CD1c-positive myeloid dendritic cell (primary cell): ENCODE measurements around the gene AXIN1.
"Not testable (repeated sequence)": the region's sequence is repeated elsewhere in the genome, so short reads cannot be mapped to it uniquely, and the experiment has no call there.

ENCODE experiments used
- DNase-seq: peaks from one replicate; pipeline ENCODE4 v3.0.0-alpha.2; 2016; ENCODE audit errors: extremely low spot score

Gene AXIN1

DNA sequence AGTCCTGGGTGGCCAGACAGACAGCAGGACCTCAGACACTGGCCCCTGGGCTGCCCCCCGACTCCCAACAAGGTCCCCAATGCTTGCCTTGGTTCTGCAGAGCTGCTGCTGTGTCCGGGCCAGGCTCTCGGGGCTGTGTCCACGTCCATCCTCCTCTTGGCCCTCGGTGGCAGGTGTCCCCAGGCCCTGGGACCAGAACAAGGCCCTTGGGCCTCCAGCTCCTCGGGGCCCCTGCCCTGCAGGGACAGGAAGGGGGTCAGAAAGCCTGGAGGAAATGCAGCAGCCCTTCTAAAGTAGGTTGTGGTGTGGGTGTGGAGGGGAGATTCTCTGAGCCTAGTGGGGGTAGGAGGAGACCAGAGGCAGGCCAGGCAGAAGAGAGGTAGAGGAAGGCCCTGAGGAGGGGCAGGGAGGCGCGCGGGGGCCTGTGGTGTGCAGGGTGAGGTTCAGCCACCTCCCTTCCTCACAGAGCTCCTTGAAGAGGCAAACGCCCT, 2.5 kb upstream of the AXIN1 start:
- no peak for DNase-seq

DNA sequence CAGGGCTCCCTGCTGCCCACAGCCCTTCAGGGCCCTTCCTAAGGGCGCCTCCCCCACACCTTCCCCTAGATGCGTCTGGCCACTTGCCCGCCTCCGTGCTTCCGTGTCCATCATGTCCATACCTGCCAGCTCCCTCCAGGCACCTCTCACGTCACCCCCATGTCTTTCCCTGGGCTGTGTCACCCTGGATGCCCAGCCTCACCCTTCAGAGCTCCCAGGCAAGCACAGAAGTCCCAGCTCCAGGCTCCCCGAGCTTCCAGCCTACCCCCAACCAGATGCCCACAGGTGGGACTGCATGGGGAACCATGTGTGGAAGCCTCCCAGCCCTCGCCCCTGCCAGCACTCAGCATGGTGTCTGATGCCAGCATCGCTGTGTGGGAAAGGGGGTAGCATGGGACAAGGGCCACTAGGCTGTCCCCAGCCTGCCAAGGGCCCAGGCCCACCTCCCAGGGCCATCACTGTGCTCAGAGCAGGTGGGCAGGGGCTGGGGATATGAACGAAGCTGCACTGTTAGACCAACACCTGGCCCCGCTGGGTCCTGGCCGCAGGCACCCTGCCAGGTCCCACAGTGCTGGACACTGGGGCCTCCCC, 1.9 kb upstream of the AXIN1 start:
- no peak for DNase-seq

DNA sequence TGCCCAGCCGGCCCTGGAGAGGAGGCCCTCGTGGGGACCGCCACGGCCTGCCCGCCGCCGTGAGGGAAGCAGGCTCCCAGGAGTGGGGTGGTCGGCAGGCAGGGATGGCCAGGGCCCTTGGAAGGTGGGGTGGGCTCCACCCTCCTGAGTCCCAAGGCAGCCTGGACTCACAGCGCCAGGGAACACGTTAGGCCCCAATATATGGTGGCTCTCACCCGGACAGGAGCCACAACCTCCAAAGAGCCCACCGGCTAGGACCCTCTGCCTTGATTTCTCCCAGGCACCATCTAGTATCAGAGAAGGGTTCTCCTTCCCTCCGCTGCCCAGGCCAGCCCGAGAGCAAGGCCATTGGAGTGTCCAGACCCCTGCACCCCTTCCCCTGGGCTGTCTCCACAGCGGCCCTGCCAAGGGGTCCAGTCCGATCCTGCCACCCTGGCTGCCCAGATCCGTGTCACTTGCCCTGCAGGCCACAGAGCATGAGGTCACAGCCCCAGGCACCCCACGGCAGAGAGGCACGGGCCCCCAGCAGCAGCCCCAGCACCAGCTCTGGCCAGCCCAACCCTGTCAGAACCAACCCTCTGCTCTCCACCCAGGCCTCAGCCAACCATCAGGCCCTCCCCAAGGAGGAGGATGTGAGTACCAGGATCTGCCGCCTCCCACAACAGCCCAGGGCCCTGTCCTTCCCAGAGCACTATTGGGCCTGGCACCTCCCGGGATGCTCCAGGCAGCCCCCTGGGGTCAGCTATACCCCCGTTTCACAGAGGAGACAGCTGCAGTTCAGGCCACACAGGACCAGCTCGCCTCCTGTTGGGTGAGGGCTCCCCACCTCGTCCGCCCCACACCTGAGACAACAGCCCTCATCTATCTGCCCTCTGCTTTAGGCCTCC, 1.1 kb upstream of the AXIN1 start:
- no peak for DNase-seq

DNA sequence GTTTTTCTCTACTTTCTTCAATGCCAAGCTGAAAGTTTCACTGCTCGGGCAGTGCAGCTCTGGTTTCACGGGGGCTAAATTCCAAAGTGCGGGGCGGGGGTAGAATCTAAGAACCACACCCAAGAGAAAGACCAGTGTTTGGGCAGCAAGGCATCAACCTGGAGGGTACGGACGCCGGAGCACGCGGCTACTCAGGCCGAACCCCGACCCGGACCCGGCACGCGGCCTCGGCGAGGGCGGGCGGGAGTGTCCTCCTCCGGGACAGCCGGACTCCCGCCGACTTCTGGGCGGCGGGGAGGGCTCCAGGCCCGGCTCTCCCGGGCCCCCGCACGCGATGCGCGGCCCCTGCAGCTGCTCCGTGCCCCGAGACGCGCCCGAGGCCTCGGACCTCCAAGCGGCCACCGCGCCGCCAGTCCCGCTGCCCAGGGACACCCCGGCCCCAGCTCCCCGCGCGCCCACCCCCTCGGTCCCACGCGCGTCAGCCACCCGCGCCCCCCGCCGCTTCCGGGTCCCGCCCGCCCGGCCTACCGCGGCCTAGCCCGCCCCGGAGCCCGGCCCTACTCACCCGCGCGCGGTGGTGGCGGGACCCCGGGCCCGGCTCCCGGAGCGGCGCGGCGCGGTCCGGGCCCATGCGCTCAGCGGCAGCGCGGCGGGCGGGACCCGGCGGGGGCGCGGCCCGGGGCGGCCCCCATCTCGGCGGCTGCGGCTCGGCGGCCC, 561 bp downstream of the AXIN1 start:
- DNase-seq: peak; percentile 47

DNA sequence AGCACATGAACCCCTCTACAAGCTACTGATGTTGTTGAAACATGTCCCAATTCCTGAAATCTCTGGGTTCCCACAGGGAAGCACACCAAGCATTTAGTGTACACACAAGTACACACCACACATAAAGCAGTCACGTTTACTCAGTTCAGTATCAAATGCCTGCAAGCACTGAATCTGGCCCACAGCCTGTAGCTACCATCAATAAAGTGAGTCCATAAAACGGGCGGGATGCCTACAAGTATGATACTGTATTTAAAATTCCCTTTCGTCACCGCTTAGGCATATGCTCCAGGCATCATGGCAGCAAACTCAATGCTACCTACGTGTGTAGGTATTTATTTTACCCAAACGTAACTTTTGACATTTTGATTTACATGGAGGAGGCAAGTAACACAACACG, 2.3 kb downstream of the AXIN1 start:
- DNase-seq: no peak

DNA sequence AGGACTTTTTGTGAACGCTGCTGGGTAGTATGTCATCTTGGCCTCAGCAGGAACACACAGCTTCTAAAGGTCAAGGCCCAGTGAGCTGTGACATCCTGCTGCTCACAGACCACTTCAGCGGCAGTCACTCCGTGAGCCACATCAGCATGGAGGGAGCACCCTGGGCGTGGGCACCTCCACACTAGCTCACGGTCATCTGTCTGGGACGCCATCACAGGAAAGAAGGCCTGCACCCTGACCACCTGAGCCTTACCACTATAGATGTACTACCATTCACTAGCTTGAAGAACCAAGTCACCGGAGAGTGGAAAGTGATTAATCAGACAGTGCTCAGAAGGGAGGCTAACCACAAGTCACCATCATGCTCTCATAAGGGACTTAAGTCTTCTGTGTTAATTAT, 3.3 kb downstream of the AXIN1 start:
- DNase-seq: no peak

DNA sequence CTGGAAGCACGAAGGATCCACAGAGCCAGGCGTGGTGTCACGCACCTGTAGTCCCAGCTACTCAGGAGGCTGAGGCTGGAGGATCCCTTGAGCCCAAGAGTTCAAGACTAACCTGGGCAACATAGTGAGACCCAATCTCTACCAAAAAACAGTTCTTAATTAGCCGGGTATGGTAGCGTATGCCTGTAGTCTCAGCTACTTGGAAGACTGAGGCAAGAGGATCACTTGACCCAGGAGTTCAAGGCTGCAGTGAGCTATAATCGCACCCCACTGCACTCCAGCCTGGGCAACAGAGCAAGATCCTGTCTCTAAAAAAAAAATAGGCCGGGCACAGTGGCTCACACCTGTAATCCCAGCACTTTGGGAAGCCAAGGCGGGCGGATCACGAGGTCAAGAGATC, 4.0 kb downstream of the AXIN1 start:
- not testable (repeated sequence) for DNase-seq

DNA sequence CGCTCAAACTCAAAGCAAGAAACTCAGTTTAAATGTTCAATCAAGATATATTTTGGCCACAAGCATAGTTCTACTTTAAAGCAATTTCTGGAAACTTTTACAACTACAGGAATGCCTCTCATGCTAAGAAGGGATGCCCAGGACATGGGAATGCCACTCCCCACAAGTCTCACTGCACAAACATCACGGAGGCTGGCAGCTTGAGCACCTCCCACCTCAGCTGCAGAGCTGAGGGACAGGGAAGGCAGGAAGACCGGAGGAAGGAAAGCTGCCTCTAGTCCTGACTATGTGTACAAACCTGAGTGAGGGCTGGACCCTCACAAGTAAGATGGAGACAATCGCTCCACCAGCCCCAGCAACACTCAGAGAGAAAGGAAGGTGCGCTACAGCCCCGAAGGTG, 5.3 kb downstream of the AXIN1 start:
- no peak for DNase-seq

DNA sequence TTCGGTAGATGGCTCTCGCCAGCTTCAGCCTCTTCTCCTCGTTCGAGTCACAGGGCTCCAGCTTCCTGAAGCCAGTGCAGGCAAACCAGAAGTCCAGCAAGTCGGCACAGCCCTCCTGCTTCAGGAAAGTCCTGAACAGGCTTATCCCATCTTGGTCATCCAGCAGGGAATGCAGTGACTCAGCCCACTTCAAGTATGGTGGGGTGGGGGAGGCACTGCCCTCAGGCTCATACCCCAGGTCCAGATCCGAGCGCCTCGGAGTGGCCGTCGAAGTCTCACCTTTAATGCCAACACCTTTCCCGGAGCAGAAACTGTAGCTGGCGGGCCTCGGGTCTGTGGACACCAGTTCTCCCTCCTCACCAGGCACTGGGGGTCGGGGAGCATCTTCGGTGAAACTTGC, 5.9 kb downstream of the AXIN1 start:
- DNase-seq: no peak

DNA sequence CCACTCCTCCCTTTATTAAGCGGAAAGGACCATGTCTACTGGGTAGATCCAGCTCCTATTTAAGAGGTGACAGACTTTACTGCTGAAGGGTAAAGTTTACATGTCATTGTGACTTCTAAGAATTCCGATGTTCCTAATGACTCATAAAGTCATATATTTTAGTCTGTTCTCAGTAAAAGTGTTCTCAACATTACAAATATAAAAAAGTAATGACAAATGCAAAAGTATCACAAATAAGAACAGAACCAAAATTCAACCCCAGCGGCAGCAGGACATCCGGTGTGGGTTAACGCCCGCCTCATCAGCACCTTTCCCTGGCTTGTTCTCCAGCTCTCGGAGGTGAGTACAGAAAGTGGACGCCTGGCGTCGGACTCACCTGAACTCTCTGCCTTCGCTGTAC, 6.8 kb downstream of the AXIN1 start:
- DNase-seq: no peak

DNA sequence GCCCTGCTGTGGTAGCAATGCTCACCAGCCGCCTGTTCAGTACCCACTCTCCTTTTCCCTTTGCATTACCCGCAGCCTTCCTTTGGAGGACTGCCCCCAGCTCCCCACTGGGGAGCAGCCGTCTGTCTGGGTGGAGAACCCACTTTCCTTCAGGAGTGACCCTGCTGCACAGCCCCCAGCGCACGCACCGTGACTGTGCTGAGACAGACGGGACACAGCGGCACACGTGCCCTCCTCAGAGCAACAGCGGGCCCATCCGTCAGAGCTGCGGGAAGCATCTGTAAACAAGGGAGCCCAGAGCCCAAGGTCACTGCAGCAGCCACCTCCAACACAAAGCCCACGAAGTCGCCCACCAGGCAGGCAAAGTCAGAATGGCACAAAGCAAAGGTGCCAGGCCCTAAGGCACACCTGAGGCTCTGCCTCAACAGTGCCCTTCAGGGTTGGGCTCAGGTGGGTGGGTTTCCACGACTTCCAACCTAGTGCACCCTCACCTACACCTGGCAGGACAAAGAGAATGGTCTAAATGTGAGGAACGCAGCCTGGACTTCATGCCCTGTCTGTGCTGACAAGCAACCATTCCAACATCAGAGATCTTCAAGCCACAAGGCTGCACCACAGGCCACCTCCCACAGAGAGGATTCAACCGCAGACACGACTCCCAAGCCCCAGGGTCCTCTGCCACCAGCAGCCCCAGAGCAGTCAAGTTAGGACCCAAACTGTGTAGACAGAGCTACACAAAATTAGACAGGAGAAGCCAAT, 9.9 kb downstream of the AXIN1 start:
- no peak for DNase-seq

DNA sequence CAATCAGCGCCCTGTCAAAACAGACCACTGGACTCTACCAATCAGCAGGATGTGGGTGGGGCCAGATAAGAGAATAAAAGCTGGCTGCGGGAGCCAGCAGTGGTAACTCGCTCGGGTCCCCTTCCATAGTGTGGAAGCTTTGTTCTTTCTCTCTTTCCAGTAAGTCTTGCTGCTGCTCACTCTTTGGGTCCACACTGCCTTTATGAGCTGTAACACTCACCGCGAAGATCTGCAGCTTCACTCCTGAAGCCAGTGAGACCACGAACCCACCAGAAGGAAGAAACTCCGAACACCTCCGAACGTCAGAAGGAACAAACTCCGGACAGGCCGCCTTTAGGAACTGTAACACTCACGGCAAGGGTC, 10.6 kb downstream of the AXIN1 start:
- not testable (repeated sequence) for DNase-seq

DNA sequence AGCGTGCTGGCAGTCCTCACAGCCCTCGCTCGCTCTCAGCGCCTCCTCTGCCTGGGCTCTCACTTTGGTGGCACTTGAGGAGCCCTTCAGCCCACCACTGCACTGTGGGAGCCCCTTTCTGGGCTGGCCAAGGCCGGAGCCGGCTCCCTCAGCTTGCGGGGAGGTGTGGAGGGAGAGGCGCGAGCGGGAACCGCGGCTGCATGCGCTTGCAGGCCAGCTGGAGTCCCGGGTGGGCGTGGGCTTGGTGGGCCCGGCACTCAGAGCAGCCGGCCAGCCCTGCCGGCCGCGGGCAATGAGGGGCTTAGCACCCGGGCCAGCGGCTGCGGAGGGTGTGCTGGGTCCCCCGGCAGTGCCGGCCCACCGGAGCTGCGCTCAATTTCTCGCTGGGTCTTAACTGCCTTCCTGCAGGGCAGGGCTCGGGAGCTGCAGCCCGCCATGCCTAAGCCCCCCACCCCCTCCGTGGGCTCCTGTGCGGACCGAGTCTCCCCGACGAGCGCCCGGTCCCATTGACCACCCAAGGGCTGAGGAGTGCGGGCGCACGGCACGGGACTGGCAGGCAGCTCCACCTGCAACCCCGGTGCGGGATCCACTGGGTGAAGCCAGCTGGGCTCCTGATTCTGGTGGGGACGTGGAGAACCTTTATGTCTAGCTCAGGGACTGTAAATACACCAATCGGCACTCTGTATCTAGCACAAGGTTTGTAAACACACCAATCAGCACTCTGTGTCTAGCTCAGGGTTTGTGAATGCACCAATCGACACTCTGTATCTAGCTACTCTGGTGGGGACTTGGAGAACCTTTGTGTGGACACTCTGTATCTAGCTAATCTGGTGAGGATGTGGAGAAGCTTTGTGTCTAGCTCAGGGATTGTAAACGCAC, 11.2 kb downstream of the AXIN1 start:
- DNase-seq: not testable (repeated sequence)

DNA sequence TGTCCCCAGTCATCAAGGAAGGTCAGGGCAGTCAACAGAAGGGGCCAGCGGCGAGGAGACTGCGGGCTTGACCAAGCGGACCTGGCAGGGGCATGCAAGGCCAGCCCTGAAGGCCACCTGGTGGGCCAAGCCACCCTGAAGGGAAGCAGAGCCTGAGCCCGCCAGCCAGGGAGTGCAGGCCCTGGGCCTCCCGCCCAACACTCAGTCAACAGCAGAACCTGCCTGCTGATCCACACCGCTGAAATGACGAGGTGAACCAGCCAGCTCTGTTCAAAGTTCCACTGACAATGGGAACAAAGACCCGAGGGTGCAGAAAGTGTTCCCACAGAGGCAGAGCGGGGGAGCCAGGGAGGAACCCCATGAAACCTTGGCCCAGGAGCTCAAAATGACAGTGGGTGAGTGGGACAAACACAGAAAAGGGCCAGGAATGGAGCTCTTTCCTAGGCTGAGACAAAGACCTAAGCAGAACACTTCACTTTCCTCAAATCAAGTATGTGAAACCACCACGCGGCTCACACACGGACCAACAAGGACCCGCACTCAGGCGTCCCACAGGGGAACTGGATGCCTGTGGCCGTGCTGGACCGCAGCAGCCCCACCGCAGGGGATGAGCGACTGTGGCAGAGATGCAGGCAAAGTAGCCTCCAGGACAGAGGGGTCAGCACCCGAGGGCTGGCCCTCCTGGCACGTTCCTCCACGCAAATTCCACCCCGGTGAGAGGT, 12.0 kb downstream of the AXIN1 start:
- no peak for DNase-seq

DNA sequence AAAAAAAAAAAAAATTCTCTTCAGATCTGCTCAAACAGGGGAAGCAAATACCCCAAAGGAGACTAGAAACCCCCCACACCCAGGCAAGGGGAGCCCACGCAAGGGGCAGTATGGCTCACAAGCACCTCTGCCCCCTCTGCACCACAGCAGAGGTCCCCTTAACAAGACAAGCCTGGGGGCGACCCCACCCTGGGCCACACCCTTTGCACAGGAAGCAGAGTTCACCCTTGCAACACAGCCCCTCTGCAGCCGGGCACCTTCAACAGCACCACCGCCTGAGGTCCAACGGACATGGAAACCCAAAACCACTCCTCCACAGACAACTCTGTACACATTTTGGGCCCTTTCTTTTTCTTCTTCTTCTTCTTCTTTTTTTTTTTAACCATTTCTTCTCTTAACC, 12.8 kb downstream of the AXIN1 start:
- DNase-seq: no peak

DNA sequence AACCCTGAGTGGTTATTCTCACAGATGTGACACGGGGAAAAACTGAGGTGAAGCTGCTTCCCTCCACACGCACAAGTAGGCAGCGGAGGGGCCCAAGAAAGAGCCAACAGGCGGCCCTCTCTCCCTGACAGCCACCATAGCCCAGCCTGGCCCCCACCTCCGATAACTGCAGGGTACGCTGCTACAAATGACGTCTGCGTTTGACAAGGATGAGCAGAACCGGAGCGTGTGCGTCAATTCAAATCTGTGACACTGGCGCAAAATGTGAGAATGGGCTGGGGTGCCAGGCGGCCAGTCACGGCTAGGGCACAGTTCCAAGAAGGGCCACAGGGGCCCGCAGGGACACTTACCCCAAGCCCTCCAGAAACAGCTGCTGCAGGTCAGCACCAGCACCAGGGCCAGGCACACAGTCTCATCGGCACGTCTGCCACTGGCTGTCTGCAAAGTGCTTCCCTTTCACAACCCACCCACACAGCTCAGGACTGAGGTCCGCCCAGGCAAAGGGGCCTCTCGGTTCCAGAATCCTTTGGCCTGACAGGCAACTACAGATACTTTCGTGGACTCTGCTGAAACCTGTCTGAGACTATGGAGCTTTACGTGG, 14.4 kb downstream of the AXIN1 start:
- DNase-seq: peak; percentile 84

DNA sequence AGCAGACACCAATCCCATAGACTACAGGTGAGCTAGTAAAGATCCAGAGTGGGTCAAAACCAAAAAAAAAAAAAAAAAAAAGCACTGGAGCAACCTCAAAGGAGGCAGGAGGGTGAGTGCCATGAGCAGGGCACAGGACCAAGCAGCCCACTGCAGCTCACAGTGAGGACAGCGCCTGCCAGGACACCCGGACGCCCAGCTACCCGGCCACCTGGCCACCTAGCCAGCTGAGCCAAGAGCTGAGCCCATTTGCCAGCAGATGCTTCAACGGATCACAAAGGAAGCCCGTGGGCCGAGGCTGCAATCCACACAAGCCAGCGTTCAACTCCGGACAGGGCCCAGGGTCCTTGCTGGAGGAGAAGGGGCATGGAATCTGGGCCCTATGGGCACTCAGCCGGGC, 15.1 kb downstream of the AXIN1 start:
- no peak for DNase-seq

DNA sequence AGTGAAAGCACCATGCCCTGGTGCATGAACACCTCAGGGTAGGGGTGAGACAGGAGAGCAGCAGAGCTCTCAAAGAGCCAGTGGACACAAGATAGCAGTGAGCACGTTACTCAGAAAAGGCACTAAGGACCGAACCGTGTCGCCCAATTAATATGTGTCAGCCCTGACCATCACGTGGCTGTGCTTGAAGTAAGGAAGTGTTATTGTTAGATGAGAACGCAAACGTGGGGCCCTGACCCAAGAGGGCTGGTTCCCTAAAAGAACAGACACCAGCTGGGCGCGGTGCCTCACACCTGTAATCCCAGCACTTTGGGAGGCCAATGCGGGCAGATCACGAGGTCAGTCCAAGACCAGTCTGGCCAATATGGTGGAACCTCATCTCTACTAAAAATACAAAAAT, 16.3 kb downstream of the AXIN1 start:
- DNase-seq: peak; percentile 59

DNA sequence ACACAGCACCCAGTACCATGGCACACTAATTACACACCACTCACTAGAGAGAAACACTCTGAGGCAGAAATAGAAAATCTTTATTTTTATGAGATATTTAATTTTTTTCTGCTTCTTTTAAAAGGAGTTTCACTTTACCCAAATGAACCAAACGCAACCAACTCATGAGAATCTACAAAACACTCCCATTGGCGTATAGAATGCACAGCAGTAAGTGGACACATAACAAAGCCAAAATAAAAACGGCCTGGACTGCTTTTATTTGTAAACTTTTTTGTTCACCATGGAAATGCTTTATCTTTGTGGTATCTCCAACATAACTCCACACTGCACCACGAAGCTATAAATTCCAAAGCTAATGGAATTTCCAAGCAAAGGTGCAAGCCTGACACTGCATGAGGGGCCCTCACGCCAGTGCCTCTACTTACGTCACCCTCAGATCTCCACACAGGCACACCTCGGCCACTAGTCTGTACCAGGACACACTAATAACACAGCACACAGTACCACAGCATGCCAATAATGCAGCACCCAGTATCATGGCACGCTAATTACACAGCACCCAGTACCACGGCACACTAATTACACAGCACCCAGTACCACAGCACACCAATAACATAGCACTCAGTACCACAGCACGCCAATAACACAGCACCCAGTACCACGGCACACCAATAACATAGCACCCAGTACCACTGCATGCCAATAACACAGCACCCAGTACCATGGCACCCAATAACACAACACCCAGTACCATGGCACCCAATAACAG, 17.5 kb downstream of the AXIN1 start:
- not testable (repeated sequence) for DNase-seq
